Spleen (tissue), 7 donors: ENCODE data around the gene TENM3.

ENCODE experiments used
- CTCF ChIP-seq, 11 experiments: fragments of 200-600 bp in 7 of 11; fragments of 450-650 bp in 4 of 11; sonication (generic) in 4 of 11; IDR thresholded peaks in 8 of 11; conservative IDR thresholded peaks in 3 of 11; 1 replicate in 7 of 11; 2 replicates in 4 of 11; pipeline versions ENCODE4 v1.4.0 to v1.8.0; 2016 to 2021; ENCODE audit warnings: antibody characterized with exemption in 11 of 11, inconsistent platforms in 4 of 11, mild to moderate bottlenecking in 1 of 11
- POLR2AphosphoS5 ChIP-seq, 3 donors: sonication (generic); formaldehyde crosslinking; IDR thresholded peaks; one replicate each; pipeline ENCODE4 v1.5.1; 2017; ENCODE audit warnings: antibody characterized with exemption in 3 of 3
- donor health status: DM: no; HTN: no; CAD: no; lungs with moderate emphysema.
- donor health status: DM: no; HTN: no; CAD: no.
- donor health status: DM: no; HTN: no; CAD: no.

GRCh38 chr4:182683661-182684060 lies 440.5 kb downstream of the TENM3 start:
- TF ChIP-seq CTCF (IDR thresholded peaks at IDR 0.05 in 8 of 11, conservative IDR thresholded peaks at IDR 0.05 in 3 of 11) (no peak), POLR2AphosphoS5 (IDR thresholded peaks at IDR 0.05) (no peak)
